Measurements from ENCODE around the gene SALL4. TPM values are rescaled to one million over a fixed set of nuclear protein-coding genes. Genes with fewer than 3 reads are reported as not detected.

SALL4 gene
- total RNA-seq, 1 experiment from 2014 or later, result 7.6 TPM

DNA sequence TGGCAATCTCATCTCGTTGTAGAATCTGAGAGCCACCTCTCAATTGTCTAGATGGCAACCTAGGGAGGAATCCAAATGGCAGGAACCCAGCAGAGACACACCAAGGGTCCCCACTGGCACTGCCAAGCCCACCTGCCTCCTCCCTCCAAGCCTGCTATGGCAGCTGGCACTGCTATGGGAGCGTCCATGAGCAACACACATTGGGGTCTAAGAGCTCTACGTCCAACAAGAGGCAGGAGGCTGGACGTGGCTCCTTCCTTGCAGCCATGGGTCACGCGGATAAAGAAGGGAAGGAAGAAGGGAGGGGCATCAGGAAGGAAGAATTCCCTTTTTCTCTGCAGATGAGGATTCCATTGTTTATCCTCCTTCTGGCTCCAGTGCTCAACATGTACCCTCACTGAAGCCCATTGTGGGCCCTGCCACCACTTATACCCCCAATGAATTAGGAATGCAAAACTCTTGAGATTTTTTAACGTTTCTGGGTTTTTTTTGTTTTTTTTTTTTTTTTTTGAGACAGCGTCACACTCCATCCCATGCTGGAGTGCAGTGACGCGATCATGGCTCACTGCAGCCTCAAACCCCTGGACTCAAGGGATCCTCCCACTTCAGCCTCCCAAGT, 51.4 kb downstream of the SALL4 start:
- peaks cover 64% of the 10 kb centered on the region for H3K4me1 Mint-ChIP-seq (ENCODE audit: low read depth, unreplicated experiment)
- peak overlapping the region; percentile 94 for H3K27ac Mint-ChIP-seq (ENCODE audit: unreplicated experiment)
- intact Hi-C loops (cut with micrococcal nuclease; ENCODE audit: unreplicated experiment), result loop anchor here (1.0 kb wide), 2 partner anchors 10 to 50 kb away; no protein-coding TSS in a partner anchor
- peak overlapping the region; percentile 54 for H3K4me3 Mint-ChIP-seq (ENCODE audit: low read depth, unreplicated experiment)
- peaks cover 26% of the 10 kb centered on the region for H3K36me3 Mint-ChIP-seq (ENCODE audit: insufficient read depth, unreplicated experiment)
- BruUV-seq (replicated peaks), result TSS peak; percentile 95
- H3K9me3 Mint-ChIP-seq (ENCODE audit: low read depth, unreplicated experiment), result peaks cover under 1% of the 10 kb centered on the region
- TF ChIP-seq, protein P1, sequence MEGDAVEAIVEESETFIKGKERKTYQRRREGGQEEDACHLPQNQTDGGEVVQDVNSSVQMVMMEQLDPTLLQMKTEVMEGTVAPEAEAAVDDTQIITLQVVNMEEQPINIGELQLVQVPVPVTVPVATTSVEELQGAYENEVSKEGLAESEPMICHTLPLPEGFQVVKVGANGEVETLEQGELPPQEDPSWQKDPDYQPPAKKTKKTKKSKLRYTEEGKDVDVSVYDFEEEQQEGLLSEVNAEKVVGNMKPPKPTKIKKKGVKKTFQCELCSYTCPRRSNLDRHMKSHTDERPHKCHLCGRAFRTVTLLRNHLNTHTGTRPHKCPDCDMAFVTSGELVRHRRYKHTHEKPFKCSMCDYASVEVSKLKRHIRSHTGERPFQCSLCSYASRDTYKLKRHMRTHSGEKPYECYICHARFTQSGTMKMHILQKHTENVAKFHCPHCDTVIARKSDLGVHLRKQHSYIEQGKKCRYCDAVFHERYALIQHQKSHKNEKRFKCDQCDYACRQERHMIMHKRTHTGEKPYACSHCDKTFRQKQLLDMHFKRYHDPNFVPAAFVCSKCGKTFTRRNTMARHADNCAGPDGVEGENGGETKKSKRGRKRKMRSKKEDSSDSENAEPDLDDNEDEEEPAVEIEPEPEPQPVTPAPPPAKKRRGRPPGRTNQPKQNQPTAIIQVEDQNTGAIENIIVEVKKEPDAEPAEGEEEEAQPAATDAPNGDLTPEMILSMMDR (IDR thresholded peaks at IDR 0.05; ENCODE audit: unreplicated experiment), result no peak
- no peaks in the 10 kb centered on the region for H3K27me3 Mint-ChIP-seq (ENCODE audit: unreplicated experiment)
- CTCF ChIA-PET, result interaction anchor here (0.6 to 1.6 kb wide), 2 partner anchors 15 to 50 kb away, joined by 3 to 5 read pairs; no protein-coding TSS in a partner anchor
- no peak for DNase-seq

DNA sequence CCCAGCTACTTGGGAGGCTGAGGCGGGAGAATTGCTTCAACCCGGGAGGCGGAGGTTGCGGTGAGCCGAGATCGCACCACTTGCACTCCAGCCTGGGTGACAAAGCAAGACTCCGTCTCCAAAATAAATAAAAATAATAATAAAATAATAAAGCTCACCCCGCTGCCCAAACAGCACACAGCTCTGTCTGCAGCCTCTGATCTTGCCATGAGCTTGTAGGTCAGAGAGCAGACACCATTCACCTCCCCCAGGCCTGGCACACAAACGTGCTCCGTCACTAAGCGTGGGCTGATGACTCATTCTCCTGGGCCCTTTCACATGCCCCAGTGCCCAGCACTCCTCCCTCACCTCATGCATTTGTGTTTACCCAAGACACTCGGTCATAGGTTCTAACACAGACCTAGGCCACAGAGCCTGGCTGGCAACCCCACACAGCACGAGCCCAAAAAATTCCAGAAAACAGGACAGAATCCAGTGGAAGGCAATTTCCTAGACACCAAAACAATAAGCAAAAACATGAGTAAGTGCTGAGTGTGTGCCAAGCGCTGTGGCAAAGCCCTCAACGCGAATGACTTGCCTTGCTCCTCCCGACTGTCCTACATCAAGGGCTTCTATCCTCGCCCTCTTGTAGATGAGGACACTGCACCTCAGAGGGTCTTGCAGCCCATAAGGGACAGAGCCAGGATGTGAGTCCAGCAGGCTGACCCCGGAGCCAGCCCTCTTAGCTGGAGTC, 52.1 kb downstream of the SALL4 start:
- CTCF ChIA-PET, result interaction anchor here (0.6 to 1.6 kb wide), 13 partner anchors 11 to 332 kb away, joined by 3 to 10 read pairs (median 4); no protein-coding TSS in a partner anchor
- Mint-ChIP-seq H3K4me3 (ENCODE audit: low read depth, unreplicated experiment) (peak overlapping the region; percentile 54), H3K27me3 (ENCODE audit: unreplicated experiment) (no peaks in the 10 kb centered on the region), H3K27ac (ENCODE audit: unreplicated experiment) (peak overlapping the region; percentile 94), H3K9me3 (ENCODE audit: low read depth, unreplicated experiment) (peaks cover 5% of the 10 kb centered on the region), H3K36me3 (ENCODE audit: insufficient read depth, unreplicated experiment) (peaks cover 32% of the 10 kb centered on the region), H3K4me1 (ENCODE audit: low read depth, unreplicated experiment) (peaks cover 64% of the 10 kb centered on the region)
- intact Hi-C loops (cut with micrococcal nuclease; ENCODE audit: unreplicated experiment), result loop anchor here (1.0 kb wide), 2 partner anchors 11 to 49 kb away; no protein-coding TSS in a partner anchor
- DNase-seq, result peak; percentile 97
- TF ChIP-seq, protein P1 (IDR thresholded peaks at IDR 0.05; ENCODE audit: unreplicated experiment), result no peak
- BruUV-seq (replicated peaks), result no TSS peak

DNA sequence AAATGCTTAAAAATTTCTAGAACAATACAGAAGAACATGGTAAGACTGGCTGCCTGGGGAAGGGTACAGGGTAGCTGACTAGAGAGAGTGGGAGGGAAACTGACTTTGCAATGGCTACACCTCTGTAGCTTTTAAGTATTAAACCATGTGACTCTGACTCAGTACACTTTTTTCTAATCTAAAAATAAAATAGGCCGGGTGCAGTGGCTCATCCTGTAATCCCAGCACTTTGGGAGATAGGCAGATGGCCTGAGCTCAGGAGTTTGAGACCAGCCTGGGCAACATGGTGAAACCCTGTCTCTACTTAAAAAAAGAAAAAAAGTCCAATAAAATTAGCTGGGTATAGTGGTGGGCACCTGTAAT, 52.7 kb downstream of the SALL4 start:
- Mint-ChIP-seq H3K36me3 (ENCODE audit: insufficient read depth, unreplicated experiment) (peaks cover 37% of the 10 kb centered on the region), H3K4me1 (ENCODE audit: low read depth, unreplicated experiment) (peaks cover 67% of the 10 kb centered on the region), H3K27me3 (ENCODE audit: unreplicated experiment) (no peaks in the 10 kb centered on the region), H3K9me3 (ENCODE audit: low read depth, unreplicated experiment) (peaks cover 5% of the 10 kb centered on the region), H3K27ac (ENCODE audit: unreplicated experiment) (peak overlapping the region; percentile 94), H3K4me3 (ENCODE audit: low read depth, unreplicated experiment) (peak overlapping the region; percentile 54)
- TF ChIP-seq, protein P1 (IDR thresholded peaks at IDR 0.05; ENCODE audit: unreplicated experiment), result no peak
- CTCF ChIA-PET, result interaction anchor here (0.7 to 1.6 kb wide), 13 partner anchors 11 to 333 kb away, joined by 3 to 10 read pairs (median 4); no protein-coding TSS in a partner anchor
- TSS peak; percentile 39 for BruUV-seq (replicated peaks)
- DNase-seq, result no peak
- intact Hi-C loops (cut with micrococcal nuclease; ENCODE audit: unreplicated experiment), result loop anchor here (1.0 kb wide), 2 partner anchors 12 to 48 kb away; no protein-coding TSS in a partner anchor

DNA sequence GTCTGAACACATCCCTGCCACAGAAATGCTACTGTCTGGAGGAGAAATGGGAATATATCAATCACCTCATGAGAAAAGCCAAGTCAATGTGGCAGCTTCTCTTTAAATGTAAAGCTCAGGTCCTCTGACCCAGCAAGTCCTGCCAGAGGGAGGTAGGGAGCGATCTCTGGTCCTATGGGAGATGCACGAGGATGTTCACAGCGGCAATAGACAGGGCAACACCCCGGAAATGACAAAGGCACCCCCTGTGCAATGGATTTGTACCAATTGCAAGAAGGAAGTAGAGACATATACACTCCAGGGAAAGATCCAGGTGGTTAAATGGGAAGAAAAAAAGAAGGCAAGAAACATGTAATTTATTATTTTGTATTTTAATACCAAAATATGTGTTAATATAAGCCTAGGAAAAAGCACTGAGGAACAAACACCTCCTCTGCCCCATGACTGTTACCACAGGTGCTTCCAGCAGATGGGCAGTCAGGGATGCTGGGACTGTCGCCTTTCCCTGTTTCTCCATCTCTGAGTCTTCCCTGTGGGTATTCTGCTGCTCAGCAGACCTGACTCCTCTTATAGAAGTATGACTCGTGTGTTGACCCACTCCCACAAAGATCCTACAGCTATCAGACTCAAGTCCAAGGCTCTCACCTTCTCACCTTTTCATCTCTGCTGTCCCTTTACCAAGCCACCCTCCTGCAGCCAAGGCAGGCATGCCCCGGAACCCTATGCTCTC, 55.0 kb downstream of the SALL4 start:
- intact Hi-C loops (cut with micrococcal nuclease; ENCODE audit: unreplicated experiment), result no loop called here
- H3K4me3 Mint-ChIP-seq (ENCODE audit: low read depth, unreplicated experiment), result no peak overlapping the region
- CTCF ChIA-PET, result interaction anchor here (0.7 to 1.0 kb wide), 2 partner anchors 14 to 345 kb away, joined by 6 to 7 read pairs; no protein-coding TSS in a partner anchor
- H3K27ac Mint-ChIP-seq (ENCODE audit: unreplicated experiment), result peak overlapping the region; percentile 42
- peaks cover 69% of the 10 kb centered on the region for H3K4me1 Mint-ChIP-seq (ENCODE audit: low read depth, unreplicated experiment)
- BruUV-seq (replicated peaks), result no TSS peak
- peaks cover 44% of the 10 kb centered on the region for H3K36me3 Mint-ChIP-seq (ENCODE audit: insufficient read depth, unreplicated experiment)
- H3K9me3 Mint-ChIP-seq (ENCODE audit: low read depth, unreplicated experiment), result peaks cover 7% of the 10 kb centered on the region
- no peak for DNase-seq
- TF ChIP-seq, protein P1 (IDR thresholded peaks at IDR 0.05; ENCODE audit: unreplicated experiment), result no peak
- no peaks in the 10 kb centered on the region for H3K27me3 Mint-ChIP-seq (ENCODE audit: unreplicated experiment)
